HG03575 (cell line): ENCODE data around the gene GPR107.

Source experiments
- ATAC-seq: cut with Tn5 transposase; IDR thresholded peaks from one replicate; pipeline ENCODE4 v1.9.1; 2021; ENCODE audit not compliant: unreplicated experiment, insufficient number of reproducible peaks, low FRiP score; ENCODE audit errors: extremely low read depth

The GPR107 gene

GRCh38 chr9:130026583-130027340 is 26.9 kb upstream of the GPR107 start:
- ATAC-seq: no peak

DNA sequence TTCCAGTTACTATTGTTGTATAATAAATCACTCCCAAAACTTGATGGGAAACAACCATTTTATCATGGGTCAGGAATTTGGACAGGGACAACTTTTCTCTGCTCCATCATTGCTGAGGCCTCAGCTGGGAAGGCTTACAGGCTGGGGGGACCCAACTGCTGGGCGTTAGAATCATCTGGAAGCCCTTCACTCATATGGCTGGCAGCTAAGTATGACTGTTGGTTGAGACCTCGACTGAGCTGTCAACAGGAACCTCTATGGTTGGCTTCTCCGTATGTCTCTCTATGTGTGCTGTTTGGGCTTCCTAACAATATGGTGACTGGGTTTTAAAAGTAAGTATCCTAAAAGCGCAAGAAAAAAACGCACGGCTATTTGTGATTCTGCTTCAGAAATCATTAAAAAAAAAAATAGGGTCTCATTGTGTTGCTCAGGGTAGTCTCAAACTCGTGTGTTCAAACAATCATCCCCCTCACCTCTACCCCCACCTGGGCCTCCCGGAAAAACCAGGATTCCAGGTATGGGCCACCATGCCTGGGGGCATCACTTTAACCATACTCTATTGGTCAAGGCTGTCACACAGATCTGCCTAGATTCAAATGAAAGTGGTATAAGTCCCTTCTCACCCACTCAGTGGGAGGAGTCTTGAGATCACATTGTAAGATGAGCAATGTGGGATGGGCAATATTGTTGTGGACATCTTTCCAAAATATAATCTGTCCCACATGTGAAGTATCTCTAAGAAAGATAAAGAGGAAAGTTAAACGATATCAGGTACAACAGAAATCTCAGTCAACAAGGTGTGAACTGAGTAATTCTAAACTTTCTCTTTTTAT is 26.0 kb upstream of the GPR107 start:
- ATAC-seq: no peak

GRCh38 chr9:130028493-130029222 is 25.0 kb upstream of the GPR107 start:
- no peak for ATAC-seq

- ATAC-seq: no peak
Observed at GRCh38 chr9:130029223-130029973, 24.3 kb upstream of the GPR107 start.

- ATAC-seq: no peak
Observed at GRCh38 chr9:130030651-130031127, 23.0 kb upstream of the GPR107 start.

GRCh38 chr9:130034570-130034969 is 19.1 kb upstream of the GPR107 start:
- no peak for ATAC-seq

DNA sequence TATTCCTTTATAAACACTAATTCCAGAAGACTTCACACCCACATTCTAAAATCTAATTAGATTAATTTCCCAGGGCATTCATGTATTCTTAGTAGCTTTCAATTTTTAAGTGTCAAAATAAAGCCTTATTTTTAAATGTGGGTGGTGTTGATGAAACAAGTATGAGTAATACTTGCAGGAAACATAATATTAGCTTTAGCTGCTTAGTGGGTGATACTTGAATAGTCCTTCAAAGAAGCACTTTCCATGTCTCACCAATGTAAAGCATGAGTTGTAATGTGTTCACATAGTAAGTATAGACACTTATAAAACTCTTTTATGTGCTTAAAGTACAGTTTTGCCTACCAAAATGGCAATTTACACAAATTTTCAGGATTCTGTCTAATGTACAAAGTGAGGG is 17.6 kb upstream of the GPR107 start:
- no peak for ATAC-seq

- no peak for ATAC-seq
Observed at GRCh38 chr9:130039528-130040147, 14.1 kb upstream of the GPR107 start.

GRCh38 chr9:130040984-130041647 is 12.6 kb upstream of the GPR107 start:
- no peak for ATAC-seq

GRCh38 chr9:130041648-130042405 is 11.9 kb upstream of the GPR107 start:
- ATAC-seq: no peak

- ATAC-seq: no peak
Observed at GRCh38 chr9:130042406-130042884, 11.3 kb upstream of the GPR107 start.

- no peak for ATAC-seq
Observed at GRCh38 chr9:130042885-130043653, 10.6 kb upstream of the GPR107 start, which contains the start of gene FNBP1. Gene FNBP1 (minus strand): TSS chr9:130043189. CDS start chr9:130042975, 214 bp downstream.

- ATAC-seq: no peak
Observed at GRCh38 chr9:130043654-130044623, 9.8 kb upstream of the GPR107 start.

GRCh38 chr9:130045725-130046450 is 7.8 kb upstream of the GPR107 start:
- ATAC-seq: no peak
